22Rv1 (cell line): ENCODE data around the gene FUCA2.

Experiments used
- CTCF ChIP-seq: fragments of 450-650 bp; IDR thresholded peaks from 2 replicates; pipeline ENCODE4 v1.5.1; 2017; ENCODE audit warnings: mild to moderate bottlenecking
- ZFX ChIP-seq: fragments of 450-650 bp; IDR thresholded peaks from 2 replicates; pipeline ENCODE4 v1.6.1; 2017; ENCODE audit warnings: antibody characterized with exemption, borderline replicate concordance

DNA sequence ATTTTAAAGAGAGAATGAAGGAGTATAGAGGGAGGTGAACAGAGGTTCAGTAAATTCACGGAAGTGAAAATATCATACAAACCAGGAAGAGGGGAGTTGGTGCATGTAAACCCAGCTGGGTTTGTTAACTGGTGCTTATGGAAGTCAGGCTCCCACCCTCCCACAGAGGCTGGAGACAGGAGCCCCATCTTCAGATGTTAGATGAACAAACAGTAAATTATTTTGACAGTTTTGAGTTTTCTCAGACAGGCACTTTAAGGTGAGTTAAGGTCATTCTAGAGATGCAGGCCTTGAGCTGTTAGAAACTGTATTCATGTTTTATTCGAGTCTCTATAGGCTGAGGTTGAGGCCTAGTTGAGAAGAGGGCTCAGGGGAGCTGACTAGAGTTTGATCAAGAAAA lies 41.8 kb upstream of the FUCA2 start:
- TF ChIP-seq ZFX (no peak), CTCF (no peak)
